PC-9 (cell line): ENCODE measurements around the gene CADM2. TPM values are rescaled to one million over a fixed set of nuclear protein-coding genes. Genes with fewer than 3 reads are reported as not detected.
A peak's percentile ranks its signal among the peaks of the same experiment; 100 is the strongest.

Source experiments
- BruUV-seq: library from RNA; stranded (reverse); fragments of 400-500 nt; replicated peaks from 2 replicates; lab custom pipeline; 2021; lab: Mats Ljungman, UMichigan
- CTCF ChIA-PET: fragments of 300-600 bp; sonication (Branson Sonifier 250); formaldehyde crosslinking; loops from one replicate; lab custom pipeline; 2022; ENCODE audit warnings: antibody characterized with exemption; lab: Charles Lee
- POLR2A ChIA-PET: fragments of 300-600 bp; sonication (Branson Sonifier 250); formaldehyde crosslinking; loops from one replicate; lab custom pipeline; 2022; ENCODE audit warnings: antibody characterized with exemption; ENCODE audit not compliant: unreplicated experiment; lab: Charles Lee
- DNase-seq, 2 experiments: peaks; one replicate each; pipeline versions ENCODE4 v3.0.0 to v3.0.0-alpha.2; 2015 to 2022; ENCODE audit warnings: mixed read lengths in 1 of 2
- H2AFZ ChIP-seq: fragments of 200-600 bp; sonication (generic); 2 replicates; pipeline ENCODE4 v1.8.1; 2017; ENCODE audit warnings: antibody characterized with exemption
- H3F3A ChIP-seq: fragments of 200-600 bp; sonication (generic); 2 replicates; pipeline ENCODE4 v1.8.1; 2017; ENCODE audit warnings: antibody characterized with exemption, mild to moderate bottlenecking, low read depth; ENCODE audit not compliant: insufficient read depth
- H3K27ac ChIP-seq: fragments of 200-600 bp; sonication (generic); 2 replicates; pipeline ENCODE4 v1.6.1; 2016; ENCODE audit warnings: mixed run types
- H3K27me3 ChIP-seq: fragments of 200-600 bp; sonication (generic); 2 replicates; pipeline ENCODE4 v1.6.1; 2016; ENCODE audit warnings: low read depth, mixed run types; ENCODE audit not compliant: insufficient read depth
- H3K36me3 ChIP-seq: fragments of 200-600 bp; sonication (generic); 2 replicates; pipeline ENCODE4 v1.6.1; 2016; ENCODE audit warnings: low read depth, mixed run types
- H3K4me1 ChIP-seq: fragments of 200-600 bp; sonication (generic); replicated peaks from 2 replicates; pipeline ENCODE4 v1.6.1; 2016; ENCODE audit warnings: mixed run types; ENCODE audit not compliant: insufficient read depth
- H3K4me2 ChIP-seq: fragments of 200-600 bp; sonication (generic); 2 replicates; pipeline ENCODE4 v1.6.1; 2017; ENCODE audit warnings: mixed run types
- H3K4me3 ChIP-seq: fragments of 200-600 bp; sonication (generic); 2 replicates; pipeline ENCODE4 v1.6.1; 2016; ENCODE audit warnings: mixed run types
- H3K79me2 ChIP-seq: fragments of 200-600 bp; sonication (generic); 2 replicates; pipeline ENCODE4 v1.6.1; 2017; ENCODE audit warnings: low read depth, mixed run types
- H3K9me2 ChIP-seq: fragments of 200-600 bp; sonication (generic); 2 replicates; pipeline ENCODE4 v1.8.1; 2017; ENCODE audit warnings: mild to moderate bottlenecking; ENCODE audit not compliant: insufficient read depth
- H3K9me3 ChIP-seq: fragments of 200-600 bp; sonication (generic); 2 replicates; pipeline ENCODE4 v1.8.1; 2016; ENCODE audit warnings: low read depth; ENCODE audit not compliant: insufficient read depth
- H4K20me1 ChIP-seq: fragments of 200-600 bp; sonication (generic); 2 replicates; pipeline ENCODE4 v1.8.1; 2017; ENCODE audit not compliant: insufficient read depth
- CTCF ChIP-seq: fragments of 200-600 bp; sonication (generic); conservative IDR thresholded peaks from 2 replicates; pipeline ENCODE4 v1.6.1; 2017; ENCODE audit warnings: mixed run types, antibody characterized with exemption, mild to moderate bottlenecking, moderate library complexity
- EZH2 ChIP-seq: fragments of 200-600 bp; sonication (generic); IDR thresholded peaks from 2 replicates; pipeline ENCODE4 v1.8.0; 2017; ENCODE audit warnings: antibody characterized with exemption, low read depth
- intact Hi-C: fragments of 100-400 bp; cut with micrococcal nuclease; formaldehyde crosslinking; loops from one replicate; pipeline ENCODE4 v1.10.0; 2022; ENCODE audit not compliant: unreplicated experiment
- total RNA-seq: library from RNA; stranded (reverse); gene quantifications from 2 replicates; pipeline ENCODE4 v1.2.3, GENCODE V29; 2021

Gene CADM2
- total RNA-seq, 1 experiment from 2014 or later: 0.59 TPM

DNA sequence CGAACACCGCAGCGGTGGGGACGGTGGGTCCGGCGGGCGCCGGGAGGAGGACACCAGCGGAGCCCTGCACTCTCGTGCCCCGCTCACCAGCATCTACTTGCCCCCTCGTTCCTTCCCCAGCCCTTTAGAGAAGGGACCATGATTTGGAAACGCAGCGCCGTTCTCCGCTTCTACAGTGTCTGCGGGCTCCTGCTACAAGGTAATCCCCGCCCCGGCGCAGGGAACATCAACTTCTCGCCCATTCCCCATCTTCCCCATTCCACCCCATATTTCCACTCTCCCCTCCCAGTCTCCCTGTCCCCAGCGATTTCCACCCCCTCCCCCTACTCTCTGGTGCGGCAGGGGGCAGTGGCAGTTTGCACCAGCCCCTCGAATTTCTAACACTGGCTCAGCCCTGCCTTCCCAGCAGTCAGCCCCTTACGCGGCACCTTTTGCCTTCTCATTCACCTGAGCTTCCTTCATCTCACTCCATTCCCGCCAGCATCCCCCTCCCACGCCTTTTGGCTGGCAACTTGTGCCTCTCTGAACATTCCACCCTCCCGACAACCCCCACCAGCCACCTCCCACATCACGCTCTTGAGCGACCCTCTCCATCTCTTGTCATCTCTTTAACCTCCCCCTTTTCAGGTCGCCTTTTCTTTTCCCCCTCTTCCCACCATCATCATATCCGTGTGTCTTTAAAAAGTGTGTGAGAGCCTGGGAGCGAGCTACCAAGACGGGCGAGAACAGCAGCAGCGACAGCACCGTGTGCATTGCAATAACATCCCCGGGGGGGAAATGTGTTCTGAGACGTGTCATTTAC, 882 bp downstream of the CADM2 start:
- DNase-seq: no peak
- intact Hi-C loops: loop anchor here (5.0 kb wide), 1 partner anchor 412 kb away; no protein-coding TSS in a partner anchor
- Histone ChIP-seq H3K36me3 (no peaks in the 10 kb centered on the region), H3K9me2 (no peaks in the 10 kb centered on the region), H3K9me3 (no peaks in the 10 kb centered on the region), H2AFZ (peak overlapping the region; percentile 90), H3F3A (no peaks in the 10 kb centered on the region), H4K20me1 (no peaks in the 10 kb centered on the region), H3K4me2 (peak overlapping the region; percentile 98), H3K27ac (no peak overlapping the region), H3K4me1 (no peaks in the 10 kb centered on the region; the same call in 1 of the 2 replicates), H3K27me3 (peaks cover 7% of the 10 kb centered on the region; the same call in 1 of the 2 replicates), H3K79me2 (no peaks in the 10 kb centered on the region), H3K4me3 (peak overlapping the region; percentile 71)
- TF ChIP-seq CTCF (no peak), EZH2 (no peak)
- BruUV-seq: no TSS peak
- ChIA-PET POLR2A (no interaction called here), CTCF (no interaction called here)

GRCh38 chr3:84960581-84960980, 1.8 kb downstream of the CADM2 start:
- TF ChIP-seq CTCF (no peak), EZH2 (no peak)
- Histone ChIP-seq H2AFZ (no peak overlapping the region), H4K20me1 (no peaks in the 10 kb centered on the region), H3K27me3 (peaks cover 7% of the 10 kb centered on the region; the same call in 1 of the 2 replicates), H3K4me1 (no peaks in the 10 kb centered on the region; the same call in 1 of the 2 replicates), H3K9me3 (no peaks in the 10 kb centered on the region), H3K4me2 (no peak overlapping the region), H3K27ac (no peak overlapping the region), H3K36me3 (no peaks in the 10 kb centered on the region), H3K9me2 (no peaks in the 10 kb centered on the region), H3F3A (no peaks in the 10 kb centered on the region), H3K4me3 (no peak overlapping the region), H3K79me2 (no peaks in the 10 kb centered on the region)
- BruUV-seq: no TSS peak
- intact Hi-C loops: no loop called here
- ChIA-PET CTCF (no interaction called here), POLR2A (no interaction called here)
- DNase-seq: no peak

- no TSS peak for BruUV-seq
- Histone ChIP-seq H3K9me2 (no peaks in the 10 kb centered on the region), H3K27ac (no peak overlapping the region), H3K4me3 (no peak overlapping the region), H3K36me3 (no peaks in the 10 kb centered on the region), H4K20me1 (no peaks in the 10 kb centered on the region), H3K9me3 (no peaks in the 10 kb centered on the region), H3K4me1 (no peaks in the 10 kb centered on the region; the same call in 1 of the 2 replicates), H2AFZ (no peak overlapping the region), H3F3A (no peaks in the 10 kb centered on the region), H3K27me3 (peaks cover 7% of the 10 kb centered on the region; the same call in 1 of the 2 replicates), H3K4me2 (no peak overlapping the region), H3K79me2 (no peaks in the 10 kb centered on the region)
- intact Hi-C loops: no loop called here
- DNase-seq: no peak
- ChIA-PET CTCF (no interaction called here), POLR2A (no interaction called here)
- TF ChIP-seq EZH2: no peak
- TF ChIP-seq CTCF: no peak
Measured at GRCh38 chr3:84961011-84961410, 2.2 kb downstream of the CADM2 start.
